ENCODE data around the gene SSBP4. TPM values are rescaled to one million over a fixed set of nuclear protein-coding genes. Genes with fewer than 3 reads are reported as not detected.

SSBP4 gene
- total RNA-seq, 1 donor: 56.1 TPM

DNA sequence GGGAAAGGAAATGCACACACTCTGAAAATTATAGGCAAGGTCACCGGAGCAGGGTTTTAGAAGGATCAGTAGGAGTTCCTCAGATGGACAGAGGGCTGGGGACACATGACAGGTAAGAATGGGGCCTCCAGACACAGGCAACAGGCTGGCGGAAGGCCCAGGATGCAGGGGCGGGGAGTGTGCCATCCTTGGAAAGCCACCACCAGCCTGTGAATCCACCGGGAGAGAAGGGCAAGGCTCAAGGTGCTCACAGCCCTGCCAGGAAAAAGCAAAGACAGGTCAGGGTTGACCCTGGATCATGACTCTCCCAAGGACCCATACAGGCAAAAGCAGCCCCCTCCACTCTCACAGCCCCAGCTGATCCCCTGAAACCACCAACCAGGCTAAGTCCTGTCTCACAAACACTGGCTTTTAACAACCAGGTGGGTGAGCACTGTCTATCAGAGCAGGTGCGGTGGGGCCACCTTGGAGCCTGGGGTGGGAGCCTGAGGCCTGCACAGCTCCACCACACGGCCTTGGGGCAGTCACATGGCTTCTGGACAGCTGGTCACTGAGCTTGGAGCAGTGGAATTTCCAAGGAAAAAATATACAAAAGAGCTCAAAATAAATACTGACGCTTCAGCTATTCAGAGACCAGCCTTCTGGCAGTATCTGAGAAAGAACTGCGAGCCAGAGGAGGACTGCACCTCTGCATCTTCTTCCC, 54.0 kb downstream of the SSBP4 start:
- no peak overlapping the region for H3K4me3 ChIP-seq (ENCODE audit: low read depth, low read length)
- no peak for DNase-seq (ENCODE audit: low read depth)
- TF ChIP-seq, protein P1, sequence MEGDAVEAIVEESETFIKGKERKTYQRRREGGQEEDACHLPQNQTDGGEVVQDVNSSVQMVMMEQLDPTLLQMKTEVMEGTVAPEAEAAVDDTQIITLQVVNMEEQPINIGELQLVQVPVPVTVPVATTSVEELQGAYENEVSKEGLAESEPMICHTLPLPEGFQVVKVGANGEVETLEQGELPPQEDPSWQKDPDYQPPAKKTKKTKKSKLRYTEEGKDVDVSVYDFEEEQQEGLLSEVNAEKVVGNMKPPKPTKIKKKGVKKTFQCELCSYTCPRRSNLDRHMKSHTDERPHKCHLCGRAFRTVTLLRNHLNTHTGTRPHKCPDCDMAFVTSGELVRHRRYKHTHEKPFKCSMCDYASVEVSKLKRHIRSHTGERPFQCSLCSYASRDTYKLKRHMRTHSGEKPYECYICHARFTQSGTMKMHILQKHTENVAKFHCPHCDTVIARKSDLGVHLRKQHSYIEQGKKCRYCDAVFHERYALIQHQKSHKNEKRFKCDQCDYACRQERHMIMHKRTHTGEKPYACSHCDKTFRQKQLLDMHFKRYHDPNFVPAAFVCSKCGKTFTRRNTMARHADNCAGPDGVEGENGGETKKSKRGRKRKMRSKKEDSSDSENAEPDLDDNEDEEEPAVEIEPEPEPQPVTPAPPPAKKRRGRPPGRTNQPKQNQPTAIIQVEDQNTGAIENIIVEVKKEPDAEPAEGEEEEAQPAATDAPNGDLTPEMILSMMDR (IDR thresholded peaks at IDR 0.05; ENCODE audit: insufficient read depth, low read depth, low read length): no peak

DNA sequence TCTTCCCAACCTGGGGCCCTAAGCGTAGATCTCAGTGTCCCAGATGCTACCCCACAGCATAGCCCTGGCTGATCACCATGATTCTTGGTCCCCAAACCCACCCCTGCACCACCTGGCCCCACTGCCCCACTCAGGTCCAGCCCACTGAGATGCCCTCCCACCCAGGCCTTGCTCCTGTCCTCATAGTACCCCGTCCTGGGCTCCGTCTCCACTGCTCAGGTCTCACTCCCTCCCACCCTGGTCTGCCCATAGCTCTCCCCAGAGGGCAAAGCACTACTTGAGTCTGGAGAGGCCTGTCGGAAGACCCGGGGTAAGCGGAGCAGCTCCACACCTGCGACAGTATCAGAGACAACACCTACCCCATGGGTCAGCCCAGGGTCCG, 54.5 kb downstream of the SSBP4 start:
- TF ChIP-seq, protein P1 (IDR thresholded peaks at IDR 0.05; ENCODE audit: insufficient read depth, low read depth, low read length): no peak
- DNase-seq (ENCODE audit: low read depth): no peak
- no peak overlapping the region for H3K4me3 ChIP-seq (ENCODE audit: low read depth, low read length)

DNA sequence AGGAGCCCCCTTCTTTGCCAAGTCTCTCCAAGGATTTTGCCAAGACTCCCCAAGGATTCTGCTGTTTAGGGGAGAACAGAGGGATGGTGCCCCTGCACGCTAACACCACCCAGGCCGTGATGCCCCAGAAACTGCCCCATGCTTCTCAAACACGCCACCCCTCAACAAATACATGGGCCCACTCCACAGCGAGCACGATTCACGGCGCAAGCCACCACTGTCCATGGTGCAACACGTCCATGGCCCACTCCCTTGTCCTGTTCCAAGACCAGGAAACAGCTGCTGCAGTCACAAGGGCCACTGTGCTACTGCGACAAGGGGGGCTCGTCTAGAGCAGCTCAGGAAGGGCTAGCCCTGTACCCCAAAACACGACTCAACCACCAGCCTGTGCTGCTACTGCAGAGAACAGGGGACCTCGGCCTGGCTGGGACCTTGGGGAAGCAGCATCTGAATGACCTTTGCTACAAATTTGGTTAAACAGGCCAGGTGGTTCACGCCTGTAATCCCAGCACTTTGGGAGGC, 55.2 kb downstream of the SSBP4 start:
- TF ChIP-seq, protein P1 (IDR thresholded peaks at IDR 0.05; ENCODE audit: insufficient read depth, low read depth, low read length): no peak
- DNase-seq (ENCODE audit: low read depth): no peak
- H3K4me3 ChIP-seq (ENCODE audit: low read depth, low read length): no peak overlapping the region

DNA sequence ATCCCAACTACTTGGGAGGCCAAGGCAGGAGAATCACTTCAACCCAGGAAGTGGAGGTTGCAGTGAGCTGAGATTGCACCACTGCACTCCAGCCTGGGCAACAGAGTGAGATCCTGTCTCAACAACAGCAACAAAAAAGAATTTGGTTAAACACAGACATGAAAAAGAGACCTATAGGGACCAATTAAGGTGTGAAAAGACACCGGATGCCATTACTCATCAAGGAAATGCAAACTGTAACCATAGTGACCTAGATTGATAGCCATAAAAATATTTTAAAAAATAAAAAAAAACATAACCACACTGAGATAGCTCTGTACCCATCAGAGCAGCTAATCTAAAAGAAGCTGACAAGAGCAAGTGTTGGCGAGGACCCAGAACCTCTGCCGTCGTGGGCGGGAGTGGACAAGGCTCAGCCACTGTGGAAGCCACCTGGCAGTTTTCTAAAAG, 55.8 kb downstream of the SSBP4 start:
- TF ChIP-seq, protein P1 (IDR thresholded peaks at IDR 0.05; ENCODE audit: insufficient read depth, low read depth, low read length): no peak
- no peak for DNase-seq (ENCODE audit: low read depth)
- H3K4me3 ChIP-seq (ENCODE audit: low read depth, low read length): no peak overlapping the region

DNA sequence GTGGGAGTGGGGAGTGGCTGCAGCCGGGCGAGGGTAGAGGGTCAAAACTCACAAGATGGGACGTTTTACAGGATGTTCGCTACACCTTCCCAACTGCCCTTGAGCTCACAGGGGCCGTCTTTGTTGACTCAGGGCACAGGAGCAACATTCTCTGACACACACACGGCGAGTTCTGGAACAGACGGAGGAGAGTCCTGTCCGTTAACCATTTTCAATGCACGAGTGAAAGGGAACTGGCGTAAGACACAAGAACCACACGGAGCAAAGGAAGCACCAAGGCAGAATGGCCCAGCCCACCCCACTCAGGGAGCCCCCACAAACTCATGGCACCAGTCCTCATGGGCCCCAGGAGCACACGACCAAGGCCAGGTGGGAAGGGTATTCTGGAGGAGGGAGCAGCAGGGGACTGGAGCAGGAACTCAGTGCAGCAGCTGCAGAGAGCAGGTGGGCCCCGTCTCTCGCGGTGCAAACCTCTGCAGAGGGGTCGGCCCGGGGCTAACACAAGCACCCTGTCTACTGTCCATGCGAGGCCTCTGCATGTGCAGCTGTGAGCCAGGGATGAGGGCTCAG, 56.6 kb downstream of the SSBP4 start:
- H3K4me3 ChIP-seq (ENCODE audit: low read depth, low read length): no peak overlapping the region
- DNase-seq (ENCODE audit: low read depth): no peak

DNA sequence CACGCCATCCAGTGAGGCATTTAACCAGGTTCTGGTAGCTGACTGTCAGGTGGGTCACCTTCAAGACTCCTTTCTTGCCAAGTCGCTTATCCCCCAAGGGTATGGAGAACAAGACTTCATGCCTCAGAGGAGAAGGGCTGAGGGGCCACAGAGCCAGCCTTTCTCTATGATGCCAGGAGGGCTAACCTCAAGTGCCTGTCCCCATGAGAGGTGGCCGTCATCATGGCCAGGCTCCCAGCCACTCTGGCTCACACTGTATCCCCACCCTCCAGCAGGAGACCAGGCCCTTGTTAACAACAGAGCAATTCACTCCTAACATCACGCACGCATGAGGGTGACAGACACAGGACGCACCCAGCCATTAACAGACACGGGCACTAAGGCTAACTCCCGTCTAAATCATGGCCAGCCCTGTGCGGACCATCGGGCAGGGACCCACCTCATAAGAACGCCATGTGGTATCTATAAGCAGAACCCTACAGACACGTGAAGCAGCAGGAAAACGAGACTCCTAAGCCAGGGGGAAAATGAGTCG, 57.4 kb downstream of the SSBP4 start:
- TF ChIP-seq, protein P1 (IDR thresholded peaks at IDR 0.05; ENCODE audit: insufficient read depth, low read depth, low read length): no peak
- H3K4me3 ChIP-seq (ENCODE audit: low read depth, low read length): no peak overlapping the region
- no peak for DNase-seq (ENCODE audit: low read depth)

More for the DNA sequence above, 56.6 kb downstream of the SSBP4 start:
- TF ChIP-seq, protein P1 (IDR thresholded peaks at IDR 0.05; ENCODE audit: insufficient read depth, low read depth, low read length): no peak

Measured in fibroblast of villous mesenchyme (primary cell).